ENCODE measurements around the gene SYTL2.

Gene SYTL2

GRCh38 chr11:85725510-85726258, 85.3 kb downstream of the SYTL2 start:
- DNase-seq (ENCODE audit: insufficient read length, low spot score) (no peak), FAIRE-seq (no peak)
- TF ChIP-seq POU2F2 (IDR thresholded peaks at IDR 0.05; ENCODE audit: low read depth, low read length) (no peak), POLR2A (IDR thresholded peaks at IDR 0.05; ENCODE audit: low read depth, low read length) (no peak), POLR2AphosphoS5 (IDR thresholded peaks at IDR 0.05; ENCODE audit: low read depth, low read length) (no peak), SPI1 (IDR thresholded peaks at IDR 0.05; ENCODE audit: low read depth, low read length) (no peak)

GRCh38 chr11:85724748-85725465, 86.0 kb downstream of the SYTL2 start:
- no peak for DNase-seq (ENCODE audit: insufficient read length, low spot score)
- no peak for FAIRE-seq

GRCh38 chr11:85723088-85723487, 87.9 kb downstream of the SYTL2 start:
- TF ChIP-seq POU2F2 (IDR thresholded peaks at IDR 0.05; ENCODE audit: low read depth, low read length) (no peak), POLR2A (IDR thresholded peaks at IDR 0.05; ENCODE audit: low read depth, low read length) (no peak), TAF1 (IDR thresholded peaks at IDR 0.05; ENCODE audit: low read depth, low read length) (no peak), PAX5 (IDR thresholded peaks at IDR 0.05; ENCODE audit: insufficient read depth, low read length, severe bottlenecking) (no peak), POLR2AphosphoS5 (IDR thresholded peaks at IDR 0.05; ENCODE audit: low read depth, low read length) (no peak)
- no peak for FAIRE-seq
- DNase-seq (ENCODE audit: insufficient read length, low spot score): no peak

More at GRCh38 chr11:85724748-85725465, 86.0 kb downstream of the SYTL2 start:
- TF ChIP-seq TAF1 (IDR thresholded peaks at IDR 0.05; ENCODE audit: low read depth, low read length) (no peak), POU2F2 (IDR thresholded peaks at IDR 0.05; ENCODE audit: low read depth, low read length) (no peak)

GRCh38 chr11:85721191-85721590, 89.8 kb downstream of the SYTL2 start:
- FAIRE-seq (no peak), DNase-seq (ENCODE audit: insufficient read length, low spot score) (no peak)
- TF ChIP-seq POU2F2 (IDR thresholded peaks at IDR 0.05; ENCODE audit: low read depth, low read length) (no peak), SPI1 (IDR thresholded peaks at IDR 0.05; ENCODE audit: low read depth, low read length) (no peak), POLR2AphosphoS5 (IDR thresholded peaks at IDR 0.05; ENCODE audit: low read depth, low read length) (no peak), PAX5 (IDR thresholded peaks at IDR 0.05; ENCODE audit: insufficient read depth, low read length, severe bottlenecking) (no peak), TAF1 (IDR thresholded peaks at IDR 0.05; ENCODE audit: low read depth, low read length) (no peak), POLR2A (IDR thresholded peaks at IDR 0.05; ENCODE audit: low read depth, low read length) (no peak)

GRCh38 chr11:85718991-85719807, 91.7 kb downstream of the SYTL2 start:
- FAIRE-seq: no peak
- DNase-seq (ENCODE audit: insufficient read length, low spot score): no peak
- no peak for TF ChIP-seq TAF1 (IDR thresholded peaks at IDR 0.05; ENCODE audit: low read depth, low read length)
- no peak for TF ChIP-seq SPI1 (IDR thresholded peaks at IDR 0.05; ENCODE audit: low read depth, low read length)
- no peak for TF ChIP-seq POLR2AphosphoS5 (IDR thresholded peaks at IDR 0.05; ENCODE audit: low read depth, low read length)
- no peak for TF ChIP-seq POU2F2 (IDR thresholded peaks at IDR 0.05; ENCODE audit: low read depth, low read length)
- no peak for TF ChIP-seq PAX5 (IDR thresholded peaks at IDR 0.05; ENCODE audit: insufficient read depth, low read length, severe bottlenecking)
- no peak for TF ChIP-seq POLR2A (IDR thresholded peaks at IDR 0.05; ENCODE audit: low read depth, low read length)

- DNase-seq (ENCODE audit: insufficient read length, low spot score) (no peak), FAIRE-seq (no peak)
- TF ChIP-seq POLR2A (IDR thresholded peaks at IDR 0.05; ENCODE audit: low read depth, low read length) (no peak), TAF1 (IDR thresholded peaks at IDR 0.05; ENCODE audit: low read depth, low read length) (no peak), PAX5 (IDR thresholded peaks at IDR 0.05; ENCODE audit: insufficient read depth, low read length, severe bottlenecking) (no peak), SPI1 (IDR thresholded peaks at IDR 0.05; ENCODE audit: low read depth, low read length) (no peak), POLR2AphosphoS5 (IDR thresholded peaks at IDR 0.05; ENCODE audit: low read depth, low read length) (no peak), POU2F2 (IDR thresholded peaks at IDR 0.05; ENCODE audit: low read depth, low read length) (no peak)
These were observed 92.6 kb downstream of the SYTL2 start for GRCh38 chr11:85718126-85718943.

- no peak for DNase-seq (ENCODE audit: insufficient read length, low spot score)
- TF ChIP-seq POLR2AphosphoS5 (IDR thresholded peaks at IDR 0.05; ENCODE audit: low read depth, low read length): no peak
- TF ChIP-seq POLR2A (IDR thresholded peaks at IDR 0.05; ENCODE audit: low read depth, low read length): no peak
- no peak for TF ChIP-seq POU2F2 (IDR thresholded peaks at IDR 0.05; ENCODE audit: low read depth, low read length)
- no peak for TF ChIP-seq TAF1 (IDR thresholded peaks at IDR 0.05; ENCODE audit: low read depth, low read length)
- TF ChIP-seq PAX5 (IDR thresholded peaks at IDR 0.05; ENCODE audit: insufficient read depth, low read length, severe bottlenecking): no peak
- TF ChIP-seq SPI1 (IDR thresholded peaks at IDR 0.05; ENCODE audit: low read depth, low read length): no peak
- no peak for FAIRE-seq
These were observed 93.5 kb downstream of the SYTL2 start for GRCh38 chr11:85717429-85717828.

GRCh38 chr11:85712953-85713352, 98.0 kb downstream of the SYTL2 start:
- DNase-seq (ENCODE audit: insufficient read length, low spot score) (no peak), FAIRE-seq (no peak)
- no peak for TF ChIP-seq POLR2AphosphoS5 (IDR thresholded peaks at IDR 0.05; ENCODE audit: low read depth, low read length)
- TF ChIP-seq PAX5 (IDR thresholded peaks at IDR 0.05; ENCODE audit: insufficient read depth, low read length, severe bottlenecking): no peak
- TF ChIP-seq POU2F2 (IDR thresholded peaks at IDR 0.05; ENCODE audit: low read depth, low read length): no peak
- TF ChIP-seq SPI1 (IDR thresholded peaks at IDR 0.05; ENCODE audit: low read depth, low read length): no peak
- no peak for TF ChIP-seq POLR2A (IDR thresholded peaks at IDR 0.05; ENCODE audit: low read depth, low read length)
- TF ChIP-seq TAF1 (IDR thresholded peaks at IDR 0.05; ENCODE audit: low read depth, low read length): no peak

Measured in GM12891 (cell line).